T-helper 2 cell (primary cell): ENCODE data around the gene CHST11.
A peak's percentile ranks its signal among the peaks of the same experiment; 100 is the strongest.

Experiments
- DNase-seq, 5 experiments: peaks; one replicate each; pipeline versions ENCODE4 v3.0.0 to v3.0.0-alpha.2; 2012 to 2022

CHST11 gene

DNA sequence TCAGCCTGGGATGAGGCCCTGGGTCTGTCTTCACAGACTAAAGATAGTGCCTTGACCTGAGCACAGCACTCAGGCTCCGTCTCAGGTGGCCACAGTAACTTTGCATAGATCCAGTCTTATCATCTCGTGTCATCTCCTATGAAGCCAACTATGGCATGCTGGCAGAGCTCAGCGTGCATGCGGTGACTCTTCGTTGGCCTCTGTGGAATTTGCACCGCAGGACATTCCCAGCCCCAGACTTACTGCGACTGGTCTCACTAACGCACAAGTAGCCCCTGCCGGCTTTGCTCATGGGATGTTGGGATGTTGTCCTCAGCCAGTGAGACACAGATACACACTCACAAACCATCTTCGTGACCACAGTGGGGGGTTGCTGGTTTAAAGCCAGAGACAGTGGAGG is 199.6 kb downstream of the CHST11 start:
- no peak for DNase-seq

DNA sequence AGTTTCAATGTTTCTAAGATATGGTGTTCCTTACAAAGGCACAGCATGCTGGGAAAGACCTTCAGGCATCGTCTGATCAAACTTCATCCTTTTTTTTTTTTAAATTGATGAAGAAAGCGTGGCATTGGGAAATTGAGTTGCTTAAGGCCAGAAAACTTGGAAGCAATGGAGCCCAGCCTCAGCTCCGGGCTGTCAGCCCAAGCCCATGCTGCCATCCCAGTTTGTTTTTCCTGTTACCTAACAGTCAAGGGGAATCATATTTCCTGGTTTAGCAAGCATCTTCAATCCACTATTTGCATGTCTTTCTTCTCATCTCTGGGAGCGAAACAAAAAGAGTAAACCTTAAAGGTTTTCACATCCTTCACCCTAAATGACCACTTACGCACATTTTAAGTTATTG is 200.2 kb downstream of the CHST11 start:
- no peak for DNase-seq

DNA sequence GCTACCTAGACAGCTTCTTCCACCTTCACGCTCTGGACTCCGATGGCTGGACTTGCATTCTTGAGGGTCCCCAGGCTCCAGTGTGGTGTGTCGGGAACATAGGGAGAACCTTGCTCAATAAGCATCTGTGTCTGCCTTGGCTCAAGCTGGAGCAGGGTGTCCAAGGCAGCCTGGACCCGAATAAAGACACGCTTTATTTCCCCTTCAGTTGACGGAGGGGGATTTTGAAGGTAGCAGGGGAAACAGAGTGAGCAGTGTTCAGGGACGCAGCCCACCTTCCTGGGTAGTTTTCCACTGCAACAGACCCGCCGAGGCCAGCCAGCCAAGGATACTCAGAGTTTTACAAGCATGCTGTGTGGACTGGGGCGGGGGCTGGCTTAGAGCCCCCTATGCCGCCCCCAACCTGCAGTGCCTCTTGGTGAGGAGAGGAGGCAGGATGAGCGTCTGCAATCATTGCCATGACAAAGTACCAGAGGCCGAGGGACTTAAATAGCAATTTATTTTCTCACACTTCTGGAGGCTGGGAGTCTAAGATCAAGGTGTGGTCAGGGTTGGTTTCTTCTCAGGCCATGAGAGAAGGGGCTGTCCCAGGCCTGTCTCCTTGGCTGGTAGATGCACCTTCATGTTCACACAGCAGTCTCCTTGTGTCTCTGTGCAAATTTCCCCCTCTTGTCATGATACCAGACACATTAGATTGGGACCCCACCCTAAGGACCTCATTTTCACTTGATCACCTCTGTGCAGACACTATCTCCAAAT is 201.2 kb downstream of the CHST11 start:
- DNase-seq, result no peak

DNA sequence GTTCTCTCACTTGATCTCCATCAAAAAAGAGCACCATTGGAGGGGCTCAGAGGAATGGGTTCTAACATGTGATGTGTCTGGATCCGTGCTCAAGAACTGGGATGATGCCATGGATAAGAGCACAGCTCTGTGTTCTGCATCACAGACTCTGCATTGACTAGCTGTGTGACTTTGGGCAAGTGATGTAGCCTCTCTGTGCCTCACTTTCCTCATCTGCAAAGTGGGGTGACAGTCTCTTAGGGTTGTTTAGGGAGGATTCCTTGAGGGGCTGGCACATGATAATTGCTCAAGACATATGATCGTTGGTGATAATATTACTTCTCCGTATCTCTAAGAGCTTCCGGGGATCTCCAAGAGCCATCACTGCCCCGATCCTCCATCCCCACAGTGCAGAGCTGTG is 202.3 kb downstream of the CHST11 start:
- DNase-seq, result no peak

DNA sequence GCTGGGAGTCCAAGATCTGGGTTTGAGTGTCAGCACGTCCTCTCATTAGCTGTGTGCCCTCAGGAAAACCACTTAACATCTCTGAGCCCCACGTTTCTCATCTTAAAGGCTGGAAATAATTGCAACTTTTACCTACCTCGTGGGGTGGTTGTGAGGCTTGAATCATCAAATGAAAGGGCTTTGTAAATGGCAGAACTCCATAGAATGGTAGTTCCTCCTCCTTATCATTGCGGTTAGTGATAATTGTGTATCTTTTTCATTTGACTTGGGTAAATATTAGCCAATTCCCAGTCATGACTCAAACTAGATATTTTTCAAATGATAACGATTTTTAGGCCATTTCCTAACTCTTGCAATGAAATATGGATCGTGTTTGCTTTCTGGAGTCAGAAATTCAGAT is 205.5 kb downstream of the CHST11 start:
- no peak for DNase-seq

DNA sequence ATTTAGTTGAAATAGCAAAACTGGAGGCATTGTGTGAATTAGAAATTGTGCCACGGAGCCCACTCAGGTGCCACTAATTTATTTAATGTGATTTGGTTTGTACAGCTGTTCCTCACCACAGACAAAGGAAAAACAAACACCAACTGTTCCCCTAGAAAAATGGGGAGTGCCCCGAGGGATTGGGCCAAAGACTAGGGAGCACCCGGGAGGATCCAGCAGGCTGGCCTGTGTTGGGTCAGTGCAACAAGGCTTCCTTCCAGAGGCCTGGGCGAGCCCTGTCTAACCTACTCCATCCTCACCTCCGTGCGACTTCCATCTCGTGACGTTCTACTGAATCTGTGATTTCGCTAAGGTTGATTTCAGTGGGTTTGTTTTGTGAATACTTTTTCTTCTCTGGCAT is 206.2 kb downstream of the CHST11 start:
- no peak for DNase-seq

DNA sequence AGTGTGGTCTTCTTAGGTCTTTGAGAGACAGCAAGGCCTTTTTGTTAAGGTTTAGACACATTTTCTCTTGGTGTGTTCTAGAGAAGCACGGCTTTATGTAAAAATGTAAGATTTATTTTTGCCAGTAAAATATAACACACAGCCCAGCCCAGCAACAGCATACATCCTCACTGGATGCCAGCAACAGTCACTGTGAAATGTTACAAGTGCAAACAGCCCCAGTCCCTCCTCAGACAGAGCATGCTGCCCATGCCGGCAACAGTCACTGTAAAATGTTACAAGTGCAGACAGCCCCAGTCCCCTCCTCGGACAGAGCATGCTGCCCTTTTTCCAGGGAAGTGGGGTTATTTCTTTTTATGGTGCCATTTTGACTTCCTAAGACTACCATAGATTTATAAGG is 207.6 kb downstream of the CHST11 start:
- DNase-seq, result no peak

DNA sequence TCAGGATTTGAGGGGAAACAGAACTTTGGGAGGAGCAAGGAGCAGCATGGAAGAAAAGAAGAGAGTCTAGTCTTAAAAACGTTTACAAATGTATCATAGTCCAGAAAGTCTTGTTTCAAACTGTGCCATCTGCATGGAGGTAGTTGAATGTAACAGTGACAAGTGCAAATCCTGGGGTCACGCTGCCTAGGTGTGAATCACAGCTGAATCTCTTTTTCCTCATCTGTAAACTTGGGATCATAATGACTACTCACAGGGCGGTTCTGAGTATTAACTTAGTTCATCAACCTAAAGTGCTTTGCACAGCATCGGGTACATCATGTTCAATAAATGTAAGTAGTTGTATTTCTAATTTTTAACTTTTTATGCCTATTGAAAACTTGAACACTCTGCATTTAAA is 208.5 kb downstream of the CHST11 start:
- DNase-seq, result no peak

DNA sequence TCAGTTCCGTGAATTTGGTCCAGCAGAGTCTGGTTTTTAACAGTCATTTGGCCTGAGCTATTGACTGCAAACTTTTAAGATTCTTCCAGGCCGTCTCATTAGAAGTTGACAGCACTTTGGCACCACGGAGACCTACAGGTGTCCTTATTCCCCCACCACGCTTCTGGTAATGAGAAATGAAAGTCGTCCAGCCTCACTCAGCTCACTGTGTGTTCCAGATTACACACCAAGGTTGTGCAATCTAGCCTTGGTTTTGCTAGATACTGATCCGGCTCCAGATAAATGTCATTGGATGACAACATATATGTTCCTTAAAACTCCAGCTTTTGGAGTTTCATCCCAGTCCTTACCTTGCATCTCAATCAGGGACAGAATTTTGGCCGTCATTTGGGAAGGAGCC is 210.4 kb downstream of the CHST11 start:
- DNase-seq, result no peak

DNA sequence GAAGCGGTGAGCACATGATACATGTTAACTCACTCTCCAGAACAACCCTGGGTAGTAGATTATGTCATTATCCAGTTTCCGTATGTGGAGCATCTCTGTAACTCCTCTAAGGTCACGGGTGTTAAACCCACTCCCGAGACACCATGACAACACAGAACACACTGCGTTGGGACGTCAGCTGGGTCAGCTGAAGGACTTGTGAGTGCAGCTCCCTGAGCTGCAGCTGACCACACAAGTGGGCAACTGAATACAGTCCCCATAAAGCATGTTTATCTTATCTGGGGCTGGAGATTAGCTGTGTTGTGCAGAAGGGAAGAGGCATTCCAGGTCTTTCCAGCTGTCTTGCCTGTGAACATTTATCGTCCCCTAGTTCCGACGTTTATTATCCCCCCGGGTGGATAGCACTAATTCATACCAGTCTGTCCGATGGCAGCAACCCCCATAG is 211.5 kb downstream of the CHST11 start:
- no peak for DNase-seq

DNA sequence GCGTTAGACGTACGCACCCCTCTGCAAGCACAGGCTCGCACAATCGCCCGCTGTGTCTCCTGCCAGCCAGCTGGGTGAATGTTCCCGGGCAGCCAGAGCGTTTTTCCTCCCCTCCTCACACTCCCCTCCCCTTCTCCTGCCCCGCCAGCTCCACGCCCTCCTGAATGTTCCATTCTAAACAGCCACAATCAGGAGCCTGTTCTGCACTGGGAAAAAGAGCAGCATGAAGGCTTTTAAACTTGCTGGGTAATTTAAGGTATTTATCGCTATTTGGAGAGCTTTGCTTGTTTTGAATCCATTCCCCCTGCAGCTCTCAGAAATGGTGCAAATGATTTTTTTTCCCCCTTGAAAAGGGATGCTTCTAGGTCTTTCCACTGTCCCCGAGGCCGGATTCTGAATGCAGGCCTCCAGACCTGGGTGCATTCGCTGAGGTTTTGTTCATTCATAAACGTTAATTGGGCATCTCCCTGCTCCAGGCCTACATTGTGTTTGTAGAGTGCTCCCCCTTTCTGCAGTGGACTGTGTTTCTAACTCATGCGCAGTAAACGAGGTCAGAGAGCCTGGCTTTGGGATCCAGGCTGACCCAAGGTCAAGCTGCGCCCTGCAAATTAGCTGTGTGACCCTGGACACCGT is 212.5 kb downstream of the CHST11 start:
- no peak for DNase-seq

DNA sequence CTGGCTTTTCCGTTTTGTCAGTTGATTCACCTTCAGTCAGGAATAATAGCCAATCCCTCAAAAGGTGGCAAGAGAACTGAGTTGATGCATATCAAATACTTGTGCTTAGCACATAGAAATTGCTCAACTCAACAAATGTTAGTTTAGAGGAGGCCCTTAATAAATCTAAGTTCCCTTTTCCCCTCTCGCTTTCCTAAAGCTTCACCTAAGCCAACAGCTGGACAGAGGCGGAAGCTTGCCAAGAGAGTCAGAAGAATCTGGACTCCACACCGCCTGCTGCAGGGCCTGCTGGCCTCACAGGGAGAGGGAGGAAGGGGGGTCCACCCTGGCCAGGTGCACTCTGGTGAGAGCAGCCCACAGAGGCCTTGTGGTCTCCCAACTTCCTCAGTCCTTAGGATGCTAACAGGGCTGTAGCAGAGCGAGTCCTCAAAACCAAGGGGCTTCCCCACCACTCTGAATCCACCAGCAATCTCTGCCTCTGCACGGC is 213.1 kb downstream of the CHST11 start:
- peak in 3 of 5 experiments; percentile 16 to 77 (median 17) for DNase-seq

DNA sequence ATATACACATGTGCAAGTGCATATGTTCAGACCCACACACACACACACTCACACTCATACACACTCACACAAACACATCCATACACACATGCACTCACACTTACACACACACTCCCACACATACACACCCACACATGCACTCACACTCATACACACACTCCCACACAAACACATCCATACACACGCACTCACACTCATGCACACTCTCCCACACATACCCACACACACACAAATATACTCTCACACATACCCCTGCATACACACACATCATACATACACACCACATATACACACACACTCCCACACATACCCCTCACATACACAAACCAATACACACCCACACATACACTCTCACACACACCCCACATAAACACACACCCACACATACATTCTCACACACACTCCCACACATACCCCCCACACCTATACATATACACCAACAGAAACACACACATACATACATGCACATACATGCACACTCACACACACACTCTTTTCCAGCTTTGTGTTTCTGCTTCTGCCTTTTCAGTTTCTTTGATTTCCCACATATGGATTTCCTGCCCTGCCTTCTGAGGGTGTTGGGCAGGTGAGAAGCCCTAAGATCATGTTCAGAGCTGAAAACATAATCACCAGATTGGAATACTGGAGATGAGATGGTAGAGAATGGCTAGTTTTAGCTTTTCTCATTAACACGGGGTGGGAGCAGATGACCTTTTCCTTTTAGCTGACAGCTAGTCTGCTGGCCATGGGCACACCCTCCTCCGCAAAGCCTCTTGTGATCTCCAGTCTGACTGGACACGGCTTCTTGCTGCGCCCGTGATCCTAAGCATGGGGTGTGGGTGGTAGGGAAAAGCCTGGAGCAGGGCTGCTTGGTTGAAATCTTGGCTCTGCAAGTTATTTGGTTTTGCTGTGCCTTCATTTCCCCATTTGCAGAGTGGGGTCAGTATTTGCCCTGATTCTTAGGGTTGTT is 214.0 kb downstream of the CHST11 start:
- DNase-seq, result peak in 1 of 5 experiments; percentile 44

DNA sequence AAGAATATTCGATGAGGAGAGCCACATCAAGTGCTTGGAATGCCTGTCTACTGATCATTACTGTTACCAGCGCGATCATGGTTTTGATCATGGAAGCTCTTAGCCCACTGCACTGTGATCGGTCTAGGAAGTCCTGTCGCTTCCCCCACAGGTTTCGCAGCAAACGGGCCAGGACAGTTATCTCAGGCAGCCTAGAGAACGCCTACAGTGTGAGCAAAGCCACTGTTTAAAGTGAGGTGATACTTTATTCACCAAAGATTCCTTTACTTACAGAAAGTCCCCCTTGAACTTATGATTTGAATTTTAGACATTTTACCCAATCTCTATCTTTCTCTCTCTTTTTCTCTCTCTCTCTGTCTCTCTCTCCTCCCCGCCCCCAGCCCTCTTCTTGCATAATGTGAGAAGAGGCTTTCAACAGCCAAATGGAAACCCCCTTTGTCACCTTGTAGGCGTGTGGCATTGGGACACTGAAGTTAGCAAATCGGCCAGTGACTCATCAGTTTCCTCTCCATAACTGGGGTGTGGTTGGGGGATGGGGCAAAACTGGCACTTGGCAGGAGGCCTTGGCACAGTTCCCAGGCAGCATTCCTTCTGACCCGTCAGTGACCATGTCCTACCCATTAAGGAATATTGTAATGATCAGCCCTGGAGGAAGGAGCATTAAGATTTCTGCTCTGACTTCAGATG is 214.8 kb downstream of the CHST11 start:
- peak in 4 of 5 experiments; percentile 47 to 91 (median 80) for DNase-seq

DNA sequence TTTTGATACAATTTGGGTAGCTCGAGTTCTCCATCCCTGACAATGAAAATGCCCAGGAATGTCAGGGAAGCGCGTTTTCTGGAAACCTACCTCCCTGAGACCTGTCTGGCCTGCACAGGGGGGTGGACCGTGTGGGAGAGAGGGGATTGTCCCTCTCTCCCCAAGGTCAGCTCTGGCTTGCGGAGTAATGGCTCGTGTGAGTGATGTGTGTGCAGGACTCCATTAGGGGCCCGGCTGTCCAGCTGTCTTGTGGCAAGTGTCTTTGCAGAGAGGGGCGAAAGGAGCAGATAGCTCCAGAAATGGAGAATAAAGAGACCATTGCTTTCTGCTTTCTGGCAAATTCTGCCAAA is 215.3 kb downstream of the CHST11 start:
- DNase-seq, result no peak

DNA sequence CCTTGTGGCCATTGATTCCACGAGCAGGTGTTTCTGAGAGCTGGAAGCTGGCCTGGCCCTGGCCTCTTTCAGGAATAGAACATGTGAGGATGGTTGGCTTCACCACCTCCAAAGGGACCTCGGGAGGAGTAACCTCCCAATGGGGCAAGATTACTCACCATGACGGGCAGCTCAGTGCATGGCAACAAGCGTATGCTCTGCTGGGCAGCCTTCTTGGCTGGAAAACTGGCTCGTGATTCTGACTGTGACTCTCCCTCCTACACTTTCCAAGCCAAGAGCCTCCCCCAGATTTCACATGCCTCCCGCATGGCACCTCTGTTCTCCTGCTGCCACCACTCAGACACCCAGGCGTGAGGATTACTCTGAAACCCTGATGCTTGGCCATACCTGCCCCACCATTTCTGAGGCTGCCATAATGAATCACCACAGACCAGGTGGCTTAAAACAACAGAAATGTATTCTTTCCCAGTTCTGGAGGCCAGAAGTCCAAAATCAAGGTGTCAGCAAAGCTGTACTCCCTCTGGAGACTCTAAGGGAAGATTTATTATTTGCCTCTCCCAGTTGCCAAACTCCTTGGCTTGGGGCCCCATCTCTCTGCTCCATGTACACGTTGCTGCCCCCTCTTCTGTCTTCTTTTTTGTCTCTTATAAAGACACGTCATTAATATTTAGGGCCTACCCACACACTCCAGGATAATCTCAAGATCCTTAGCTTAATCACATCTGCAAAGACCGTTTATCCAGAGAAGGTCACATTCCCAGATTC is 215.9 kb downstream of the CHST11 start:
- DNase-seq, result no peak

DNA sequence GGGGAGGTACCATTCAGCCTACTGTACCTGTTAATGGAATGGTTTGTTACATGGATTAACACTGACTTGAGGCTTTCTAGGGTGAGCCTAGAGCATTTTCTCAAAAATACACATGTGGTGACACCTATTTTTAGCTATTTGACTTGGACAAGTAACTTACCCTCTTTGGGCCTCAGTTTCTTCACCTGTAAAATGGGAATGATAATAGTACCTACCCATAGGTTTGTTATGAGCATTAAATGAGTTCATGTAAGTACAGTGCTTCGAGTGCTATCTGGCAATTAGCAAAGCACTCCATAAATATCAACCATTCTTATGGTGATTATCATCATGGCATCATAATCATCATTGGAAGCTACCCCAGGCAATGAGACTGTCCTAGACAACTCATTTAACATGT is 216.5 kb downstream of the CHST11 start:
- no peak for DNase-seq

DNA sequence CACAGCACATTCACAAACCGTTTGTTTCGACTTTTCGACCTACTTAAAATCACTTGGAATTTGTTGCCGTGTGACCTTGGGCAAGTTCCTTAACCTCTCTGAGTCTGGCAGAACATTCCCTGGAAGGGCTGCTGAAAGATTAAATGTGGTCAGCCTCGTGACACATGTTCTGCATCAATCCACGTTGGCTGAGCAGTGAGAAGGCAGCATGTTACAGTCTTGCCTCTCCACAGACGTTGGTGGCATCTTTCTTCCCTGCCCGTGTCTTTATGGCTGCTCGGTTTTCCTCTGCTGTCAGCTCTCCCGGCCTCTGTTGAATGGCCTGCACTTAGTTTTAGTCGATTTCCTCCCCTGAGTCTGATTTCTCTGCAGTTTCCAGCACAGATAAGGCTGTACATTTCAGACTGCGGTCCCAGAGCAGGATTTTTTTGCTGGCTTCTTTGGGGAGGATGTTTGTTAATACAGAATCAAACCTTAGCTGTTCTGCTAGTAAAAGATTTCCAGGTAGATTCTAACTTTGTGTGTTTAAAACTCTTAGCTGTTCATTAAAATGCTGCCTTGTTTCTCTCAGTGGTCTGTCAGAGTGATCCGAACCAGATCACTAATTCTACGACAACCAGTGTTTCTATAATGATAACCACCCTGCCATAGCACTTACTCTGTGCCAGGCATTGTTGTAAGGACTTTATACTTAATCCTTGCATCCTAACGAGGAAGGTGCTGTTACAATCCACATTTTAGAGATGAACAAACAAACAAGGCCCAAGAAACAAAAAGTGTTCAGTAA is 217.1 kb downstream of the CHST11 start:
- DNase-seq, result peak in 1 of 5 experiments; percentile 19

DNA sequence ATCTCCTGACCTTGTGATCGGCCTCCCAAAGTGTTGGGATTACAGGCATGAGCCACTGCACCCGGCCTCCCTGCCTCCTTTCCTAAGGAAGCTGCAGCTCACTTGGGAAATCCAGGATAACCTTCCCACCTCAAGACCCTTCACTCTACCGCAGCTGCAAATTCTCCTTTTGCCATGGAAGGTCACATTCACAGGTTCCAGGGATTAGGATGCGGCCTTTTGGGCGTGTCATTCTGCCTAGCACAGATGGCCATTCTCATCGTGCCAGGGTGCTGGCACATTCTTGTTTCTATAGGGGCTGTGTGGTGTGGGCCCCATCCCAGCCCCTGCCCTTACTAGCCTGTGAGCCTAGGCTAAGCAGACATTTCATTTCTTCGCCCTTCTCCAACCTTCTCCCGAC is 219.9 kb downstream of the CHST11 start:
- DNase-seq, result no peak

DNA sequence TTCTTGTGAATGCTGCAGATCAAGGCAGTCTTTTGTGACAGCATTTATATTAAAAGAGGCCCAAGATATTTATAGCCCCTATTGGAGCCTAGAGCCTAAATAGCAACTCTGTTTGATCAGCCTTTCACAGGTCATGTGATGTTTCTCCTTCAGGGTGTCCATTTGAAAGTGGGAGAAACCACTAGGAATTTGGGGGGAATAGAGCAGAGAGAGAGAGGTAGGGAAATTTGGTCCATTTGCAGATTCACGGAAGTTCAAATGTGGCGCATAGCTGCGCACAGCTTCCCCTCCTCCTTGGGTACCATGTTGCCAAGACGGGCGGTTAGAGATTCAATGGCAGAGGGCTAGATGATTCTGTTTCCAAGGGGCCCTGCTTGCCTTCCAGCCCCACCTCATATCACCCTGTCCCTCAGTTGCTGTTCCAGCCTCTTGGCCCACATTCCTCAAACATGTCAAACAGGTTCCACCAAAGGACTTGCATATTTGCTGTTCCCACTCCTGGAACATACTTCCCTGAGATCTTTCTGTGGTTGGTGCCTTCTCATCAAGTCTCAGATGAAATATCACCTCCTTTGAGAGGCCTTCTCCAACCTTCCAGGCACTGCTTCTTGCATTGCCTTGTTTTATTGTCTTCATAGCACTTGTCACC is 220.8 kb downstream of the CHST11 start:
- DNase-seq, result no peak
